Stimulated activated CD4-positive, alpha-beta T cell treated with anti-CD3 and anti-CD28 coated beads, Interleukin-4, amount 100 ng/mL, for 4 hours (primary cell): ENCODE measurements around the gene TFPI.
"Not testable (repeated sequence)": the region's sequence is repeated elsewhere in the genome, so short reads cannot be mapped to it uniquely, and the experiment has no call there.

Experiments used
- DNase-seq, 2 experiments: peaks; one replicate each; pipeline ENCODE4 v3.0.0-alpha.2; 2020

Gene TFPI

DNA sequence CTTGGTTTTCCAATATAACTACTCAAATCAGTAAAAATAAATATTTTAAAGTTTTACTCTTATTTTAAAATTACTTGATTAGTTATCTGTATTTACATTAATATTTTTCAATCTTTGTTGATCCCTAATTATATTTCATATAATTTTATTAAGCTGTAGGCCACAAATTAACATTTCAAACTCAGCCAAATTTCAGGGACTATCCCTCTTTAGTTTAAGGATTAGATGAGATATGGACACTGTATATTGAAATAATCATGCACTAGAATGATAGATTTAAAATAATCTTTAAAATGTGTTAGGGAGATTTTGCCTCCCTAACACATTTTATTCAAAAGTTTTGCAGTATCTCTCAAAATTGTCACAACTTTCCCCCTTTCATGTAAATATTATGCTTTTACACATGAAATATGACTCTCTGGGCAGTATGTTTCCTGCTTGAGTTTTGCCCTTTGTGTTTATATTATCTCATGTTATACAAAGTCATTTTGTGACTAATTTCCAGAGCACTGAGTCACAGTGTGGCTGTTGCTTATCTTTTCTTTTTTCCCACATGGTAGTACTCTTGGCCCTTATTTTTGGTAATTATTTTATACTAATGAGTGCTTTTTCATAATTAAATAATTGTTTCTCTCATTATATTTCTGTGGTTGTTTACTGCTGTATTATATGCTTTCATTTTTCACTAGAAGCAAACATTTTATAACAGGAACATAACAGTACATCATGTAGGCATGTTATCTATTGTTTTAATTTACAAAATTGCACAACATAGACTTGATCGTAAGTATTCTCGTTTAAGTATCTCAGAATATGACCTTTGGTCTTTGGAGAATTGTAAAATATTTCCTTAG, 1.2 kb downstream of the TFPI start:
- no peak for DNase-seq

DNA sequence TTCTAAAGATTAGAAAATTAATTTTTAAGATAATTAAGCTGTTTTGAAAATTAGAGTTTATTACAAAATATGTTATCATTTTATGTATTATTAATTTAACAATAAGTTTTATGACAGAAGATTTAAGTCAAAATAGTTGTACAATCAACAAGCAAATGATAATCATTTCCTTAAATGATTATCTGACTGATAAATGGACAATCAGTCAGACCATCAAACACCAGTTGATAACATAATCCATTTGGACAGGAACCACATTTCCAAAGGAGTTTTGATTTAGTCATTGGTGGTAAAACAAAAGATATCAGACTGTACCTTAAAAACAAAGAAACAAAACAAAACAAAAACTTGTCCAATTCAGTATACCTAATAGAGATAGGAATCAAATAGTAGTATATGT, 1.9 kb downstream of the TFPI start:
- DNase-seq = no peak

DNA sequence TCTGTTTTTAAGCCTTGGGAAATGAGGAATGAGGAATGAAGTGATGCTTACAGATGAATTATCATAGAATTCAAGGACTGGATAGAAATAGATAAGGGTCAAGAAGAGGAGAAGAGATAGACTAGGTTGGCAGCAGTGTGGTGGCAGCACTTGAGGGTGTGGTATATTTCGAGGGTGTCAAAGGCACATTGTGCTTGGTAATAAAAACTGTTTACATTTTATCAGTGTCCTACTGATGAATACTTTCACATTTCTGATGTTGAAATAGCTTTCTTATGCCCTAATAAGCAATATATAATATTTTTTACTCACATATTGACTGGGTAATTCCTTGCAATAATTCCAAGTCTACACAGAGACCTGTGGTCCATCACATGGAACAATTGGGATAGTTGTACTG, 3.4 kb downstream of the TFPI start:
- DNase-seq = no peak

DNA sequence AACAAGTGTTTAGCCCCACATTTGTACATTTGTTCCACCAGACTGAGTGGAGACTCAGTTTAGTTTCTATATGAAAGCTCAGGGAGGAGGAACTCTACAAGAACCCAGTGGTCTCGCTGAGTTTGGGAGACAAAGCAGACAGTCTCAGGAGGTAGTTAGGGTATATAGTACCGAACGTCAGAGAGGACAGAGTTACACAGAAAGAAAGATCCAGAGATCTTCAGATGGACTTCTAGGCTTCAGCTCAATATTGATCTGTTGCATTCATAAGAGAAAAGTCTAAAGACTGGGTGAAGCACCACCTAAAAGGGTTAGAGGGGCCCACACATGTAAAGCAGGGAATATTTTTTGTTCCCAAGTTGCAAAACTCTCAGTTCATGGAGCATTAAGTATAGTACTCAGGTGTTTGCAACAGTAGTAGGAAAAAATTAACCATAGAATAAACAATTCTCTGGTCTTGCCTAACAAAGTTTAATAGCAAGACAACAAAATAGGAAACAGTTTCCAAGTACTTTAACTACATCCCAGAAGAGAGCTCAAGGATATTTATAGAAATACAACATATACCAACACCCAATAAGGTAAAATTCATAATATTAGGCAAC, 4.2 kb downstream of the TFPI start:
- DNase-seq = no peak

DNA sequence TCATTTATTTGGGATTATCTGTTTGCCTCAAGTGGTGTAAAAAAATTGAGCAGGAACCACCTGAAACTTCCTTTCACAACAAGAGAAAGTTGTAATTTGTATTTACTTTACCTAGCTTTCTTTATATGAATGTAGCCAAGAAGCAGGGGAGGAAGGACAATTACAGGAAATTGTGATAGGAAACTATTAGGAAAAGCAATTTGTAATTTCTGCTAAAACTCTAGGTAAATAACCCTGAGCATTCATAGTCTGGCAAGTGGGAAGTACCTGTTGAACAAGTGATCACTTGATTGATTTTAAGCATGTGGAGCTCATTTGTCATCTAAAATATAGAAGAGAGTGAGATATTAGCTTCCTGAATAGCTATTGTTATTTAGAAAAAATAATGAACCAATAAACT, 5.0 kb downstream of the TFPI start:
- DNase-seq = no peak

DNA sequence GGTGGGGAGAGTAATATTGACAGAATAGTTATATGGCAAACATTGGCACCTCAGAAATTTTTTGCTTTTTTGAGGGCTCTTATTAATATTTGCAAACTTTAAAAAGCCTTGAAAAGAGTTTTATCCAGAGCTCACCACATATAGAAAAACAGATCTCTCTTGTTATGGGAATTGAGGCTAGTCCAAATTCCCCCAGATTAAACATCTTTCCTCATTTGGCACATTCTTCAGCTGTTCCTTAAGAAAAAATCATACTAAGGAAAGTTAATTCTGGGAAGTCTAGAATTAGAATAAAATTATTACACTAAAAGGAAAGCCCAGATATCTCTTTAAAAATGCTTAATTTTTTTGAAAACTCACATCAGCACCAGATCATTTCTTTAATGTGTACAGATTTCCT, 5.6 kb downstream of the TFPI start:
- DNase-seq = no peak

DNA sequence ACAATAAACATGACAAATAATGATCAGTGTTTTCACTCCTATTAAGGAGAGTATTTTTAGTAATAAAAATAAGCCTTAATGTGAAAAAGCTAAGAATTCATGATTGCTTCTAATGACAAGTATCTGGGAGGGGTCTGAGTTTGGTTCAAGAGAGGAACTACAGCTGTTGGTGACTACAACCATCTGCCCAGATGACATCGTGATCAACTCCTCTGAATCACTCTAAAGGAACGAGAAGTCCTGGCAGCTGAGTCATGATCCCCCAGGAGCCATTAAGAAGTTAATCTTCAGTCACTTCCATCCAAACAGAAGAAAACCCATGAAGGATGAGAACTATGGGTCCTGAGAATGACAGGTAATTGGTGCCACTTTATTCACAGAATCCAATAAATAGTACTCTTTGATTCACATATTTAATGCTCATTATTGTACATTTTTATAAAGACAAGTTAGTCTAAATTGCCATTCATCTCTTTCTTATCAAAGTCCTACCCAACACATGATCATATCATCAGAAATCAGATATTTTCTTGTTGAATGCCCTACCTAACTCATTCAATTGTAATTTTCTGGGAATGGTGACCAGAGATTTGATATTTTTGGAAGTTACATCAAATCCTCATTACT, 6.8 kb downstream of the TFPI start:
- no peak for DNase-seq

DNA sequence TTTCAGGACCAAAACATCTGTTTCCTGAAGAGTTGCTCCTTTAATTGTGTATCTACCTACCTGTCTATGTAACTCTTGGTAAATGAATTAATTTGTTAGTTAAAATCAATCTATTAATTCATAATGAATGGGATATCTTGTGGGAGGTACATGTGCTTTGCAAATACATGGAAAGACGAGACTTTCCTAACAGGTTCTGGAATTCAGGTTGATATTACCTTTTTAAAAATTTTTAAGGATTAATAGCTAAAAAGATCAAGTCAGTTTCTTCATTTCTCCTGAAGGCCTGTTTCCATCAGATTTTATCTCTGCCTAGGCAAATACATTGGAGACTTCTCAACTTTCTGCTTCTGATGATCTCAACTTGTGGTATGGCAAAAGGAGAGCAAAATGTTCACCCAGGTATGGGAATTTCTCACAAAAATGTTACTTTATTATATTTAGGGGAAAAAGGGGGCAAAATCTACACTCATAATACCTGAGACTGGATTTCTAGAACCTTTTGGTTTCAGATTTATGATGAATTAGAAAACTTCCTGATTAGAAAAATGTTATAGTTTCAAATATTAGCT, 7.4 kb downstream of the TFPI start:
- no peak for DNase-seq

DNA sequence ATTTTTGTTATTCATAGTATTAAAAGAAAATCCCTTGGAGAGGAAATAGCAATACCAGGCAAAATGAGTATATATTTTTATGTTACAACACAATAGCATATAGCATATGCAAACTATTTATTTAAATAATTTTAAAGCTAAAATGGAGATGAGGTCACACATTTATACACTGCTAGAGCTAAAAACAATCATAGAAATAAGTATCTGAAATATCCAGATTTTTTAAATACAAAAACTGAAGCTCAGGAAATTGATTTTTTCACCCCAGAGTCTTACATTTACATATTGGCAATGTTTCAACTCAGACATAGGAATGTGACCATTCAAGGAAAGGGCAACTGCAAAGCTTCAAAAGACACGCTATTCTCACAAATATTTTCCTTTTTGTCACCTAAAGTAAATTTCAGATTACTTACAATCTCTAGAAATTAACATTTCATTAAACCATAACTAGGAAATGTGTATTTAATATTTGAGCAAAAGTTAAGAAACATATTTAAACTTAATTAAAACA, 8.9 kb downstream of the TFPI start:
- no peak for DNase-seq

DNA sequence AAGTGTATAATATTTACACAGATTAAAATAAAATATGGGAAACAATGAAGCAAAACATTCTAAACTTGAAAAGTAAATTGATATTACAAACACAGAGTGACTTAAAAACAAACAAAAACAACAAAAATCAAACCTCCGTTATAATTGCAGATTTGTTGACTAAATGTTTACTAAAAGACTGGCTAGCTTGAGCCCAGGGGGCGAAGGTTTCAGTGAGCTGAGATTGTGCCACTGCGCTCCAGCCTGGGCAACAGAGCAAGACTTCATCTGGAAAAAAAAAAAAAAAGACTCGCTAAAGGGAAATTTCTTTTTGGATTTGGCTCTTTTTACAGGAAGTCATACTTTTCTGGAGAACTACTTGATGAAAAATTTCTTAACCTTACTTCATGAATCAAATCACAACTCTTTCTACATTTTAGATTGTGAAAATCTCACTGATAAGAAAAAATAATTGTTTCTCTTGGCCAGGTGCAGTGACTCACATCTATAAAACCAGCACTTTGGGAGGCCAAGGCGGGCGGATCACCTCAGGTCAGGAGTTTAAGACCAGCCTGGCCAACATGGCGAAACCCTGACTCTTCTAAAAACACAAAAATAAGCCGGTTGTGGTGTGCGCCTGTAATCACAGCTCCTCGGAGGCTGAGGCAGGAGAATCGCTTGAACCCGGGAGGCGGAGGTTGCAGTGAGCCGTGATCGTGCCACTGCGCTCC, 9.7 kb downstream of the TFPI start:
- DNase-seq = no peak

DNA sequence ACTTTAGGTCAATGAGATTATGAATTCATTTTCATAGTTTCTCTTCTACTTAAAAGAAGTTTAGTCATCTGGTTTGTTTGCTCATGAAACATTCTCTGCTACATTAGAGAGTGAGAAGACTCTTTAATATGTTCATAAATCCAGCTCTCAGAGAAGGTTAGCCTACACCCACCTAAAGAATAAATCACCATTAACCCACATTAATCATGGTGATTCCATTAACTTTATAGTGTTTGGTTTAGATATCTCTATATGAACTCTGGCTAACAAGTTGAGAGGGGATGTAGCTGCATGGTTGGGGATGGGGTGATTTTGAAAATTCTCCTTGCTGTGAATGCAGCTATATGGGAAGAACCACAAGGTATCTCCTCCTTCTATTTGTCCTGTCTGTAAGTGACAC, 10.7 kb downstream of the TFPI start:
- no peak for DNase-seq

DNA sequence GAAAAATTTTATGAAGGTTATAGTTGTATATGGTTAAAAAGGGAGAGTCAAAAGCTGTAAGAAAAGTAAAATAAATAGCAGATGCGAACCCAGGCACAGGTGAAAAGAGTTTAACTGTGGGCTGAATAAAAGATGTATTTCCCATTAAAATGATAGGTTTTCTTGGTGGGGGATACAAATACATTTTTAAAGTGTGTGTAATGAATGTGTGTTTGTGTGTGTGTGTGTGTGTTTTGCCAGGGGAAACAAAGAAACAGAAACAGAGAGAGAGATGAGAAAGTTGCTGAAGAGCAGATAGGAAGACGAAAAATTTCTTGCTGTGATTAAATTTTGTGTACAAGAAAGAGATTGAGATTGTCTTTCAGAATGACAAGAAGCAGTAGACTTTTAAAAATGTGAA, 12.1 kb downstream of the TFPI start:
- DNase-seq = no peak

DNA sequence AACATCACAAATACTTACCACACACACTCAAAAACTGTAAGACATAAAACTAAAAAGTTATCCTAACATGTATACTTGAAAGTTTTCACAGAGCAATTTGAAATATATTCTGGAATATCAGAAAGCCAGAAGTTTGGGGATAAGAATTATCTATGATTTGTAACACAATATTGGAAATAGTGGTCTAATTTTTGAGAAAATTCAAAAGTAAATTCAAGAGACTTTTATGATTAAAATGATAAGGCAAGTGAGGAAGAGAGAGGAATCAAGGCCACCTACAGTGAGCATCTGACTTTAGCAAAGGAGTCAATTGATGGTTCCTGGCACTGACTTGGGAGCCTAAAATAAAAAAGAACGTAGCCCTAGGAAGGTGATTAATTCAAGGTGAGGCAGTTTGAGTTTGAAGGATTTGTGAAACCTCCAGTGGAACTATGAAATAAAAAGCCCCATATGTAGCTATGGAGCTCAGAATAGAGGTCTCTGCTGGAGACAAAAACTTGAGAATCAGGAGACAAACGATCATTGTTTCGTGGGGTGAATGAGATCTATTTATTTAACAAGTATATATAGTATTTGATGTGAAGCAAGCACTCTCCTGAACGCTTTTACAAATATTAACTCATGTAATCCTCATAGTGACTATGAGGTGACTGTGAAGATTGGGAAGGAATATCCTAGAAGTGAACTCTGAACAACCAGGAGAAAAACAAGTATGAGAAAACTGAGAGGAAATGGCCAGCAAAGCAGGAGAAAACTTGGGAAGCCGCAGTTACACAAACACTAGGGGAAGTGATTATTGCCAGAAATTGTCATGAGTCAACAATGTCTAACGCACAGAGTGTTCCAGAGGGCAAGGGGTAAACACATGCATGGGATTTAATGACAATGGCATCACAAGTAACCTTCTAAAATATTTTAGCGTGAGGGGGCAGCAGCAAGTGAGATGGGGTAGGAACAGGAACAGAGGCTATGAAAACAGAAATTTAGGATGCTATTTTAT, 12.8 kb downstream of the TFPI start:
- DNase-seq = no peak

DNA sequence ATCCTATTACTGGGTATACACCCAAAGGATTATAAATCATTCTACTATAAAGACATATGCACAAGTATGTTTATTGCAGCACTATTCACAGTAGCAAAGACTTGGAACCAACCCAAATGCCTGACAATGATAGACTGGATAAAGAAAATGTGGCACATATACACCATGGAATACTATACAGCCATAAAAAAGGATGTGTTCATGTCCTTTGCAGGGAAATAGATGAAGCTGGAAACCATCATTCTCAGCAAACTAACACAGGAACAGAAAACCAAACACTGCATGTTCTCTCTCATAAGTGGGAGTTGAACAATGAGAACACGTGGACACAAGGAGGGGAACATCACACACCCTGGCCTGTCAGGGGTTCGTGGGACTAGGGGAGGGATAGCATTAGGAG, 16.0 kb downstream of the TFPI start:
- not testable (repeated sequence) for DNase-seq

DNA sequence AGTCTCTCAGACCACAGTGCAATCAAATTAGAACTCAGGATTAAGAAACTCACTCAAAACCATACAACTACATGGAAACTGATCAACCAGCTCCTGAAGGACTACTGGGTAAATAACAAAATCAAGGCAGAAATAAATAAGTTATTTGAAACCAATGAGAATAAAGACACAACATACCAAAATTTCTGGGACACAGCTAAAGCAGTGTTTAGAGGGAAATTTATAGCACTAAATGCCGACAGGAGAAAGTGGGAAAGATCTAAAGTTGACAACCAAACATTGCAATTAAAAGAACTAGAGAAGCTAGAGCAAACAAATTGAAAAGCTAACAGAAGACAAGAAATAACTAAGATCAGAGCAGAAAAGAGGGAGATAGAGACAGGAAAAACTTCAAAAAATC, 18.9 kb downstream of the TFPI start:
- not testable (repeated sequence) for DNase-seq

DNA sequence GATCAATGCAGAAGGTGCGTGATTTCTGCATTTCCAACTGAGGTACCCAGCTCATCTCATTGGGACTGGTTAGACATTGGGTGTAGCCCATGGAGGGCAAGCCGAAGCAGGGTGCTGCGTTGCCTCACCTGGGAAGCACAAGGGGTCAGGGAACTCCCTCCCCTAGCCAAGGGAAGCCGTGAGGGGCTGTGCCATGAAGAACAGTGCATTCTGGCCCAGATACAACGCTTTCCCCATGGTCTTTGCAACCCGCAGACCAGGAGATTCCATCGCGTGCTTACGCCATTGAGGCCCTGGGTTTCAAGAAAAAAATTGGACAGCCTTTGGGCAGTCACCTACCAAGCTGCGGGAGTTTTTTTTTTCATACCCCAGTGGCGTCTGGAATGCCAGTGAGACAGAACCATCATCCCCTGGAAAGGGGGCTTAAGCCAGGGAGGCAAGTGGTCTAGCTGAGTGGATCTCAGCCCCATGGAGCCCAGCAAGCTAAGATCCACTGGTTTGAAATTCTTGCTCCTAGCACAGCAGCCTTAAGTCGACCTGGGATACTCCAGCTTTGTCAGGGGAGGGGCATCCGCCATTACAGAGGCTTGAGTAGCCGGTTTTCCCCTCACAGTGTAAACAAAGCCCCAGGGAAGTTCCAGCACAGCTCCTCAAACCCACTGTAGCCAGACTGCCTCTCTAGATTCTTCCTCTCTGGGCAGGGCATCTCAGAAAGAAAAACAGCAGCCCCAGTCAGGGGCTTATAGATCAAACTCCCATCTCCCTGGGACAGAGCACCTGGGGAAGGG, 21.7 kb downstream of the TFPI start:
- DNase-seq = no peak

DNA sequence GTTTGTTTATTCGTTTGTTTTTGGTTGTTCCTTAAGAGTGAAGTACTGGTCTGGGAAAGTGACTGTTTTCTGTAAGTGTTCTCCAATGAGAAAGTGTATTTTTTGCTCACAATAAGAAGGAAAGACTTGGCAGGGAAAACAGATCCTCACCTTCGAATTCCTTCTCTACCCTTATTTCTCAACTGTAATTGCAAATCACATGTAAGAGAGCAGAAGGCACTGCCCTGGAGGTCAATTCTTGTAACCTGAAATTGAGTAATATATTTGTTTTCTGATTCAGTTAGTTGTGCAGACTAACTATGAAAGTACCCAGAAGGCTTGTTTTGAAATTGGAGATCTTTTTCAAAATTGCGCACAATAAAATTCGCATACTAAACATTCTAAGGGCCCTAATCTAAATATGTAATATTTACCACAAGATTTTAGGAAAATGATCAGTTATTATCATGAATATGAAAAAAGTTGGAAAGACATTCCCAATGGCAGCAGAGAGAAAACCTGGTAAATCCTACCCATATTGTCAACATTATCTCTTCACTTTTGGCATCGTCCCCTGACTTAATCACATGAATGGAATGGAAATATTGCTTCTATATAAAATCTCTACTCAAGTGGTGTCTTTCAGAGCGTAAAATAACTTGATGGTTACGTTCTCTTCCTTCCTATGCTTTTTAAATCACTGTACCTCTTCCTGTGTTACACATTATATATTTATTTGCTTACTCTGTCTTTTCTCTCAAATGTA, 24.1 kb downstream of the TFPI start:
- no peak for DNase-seq

DNA sequence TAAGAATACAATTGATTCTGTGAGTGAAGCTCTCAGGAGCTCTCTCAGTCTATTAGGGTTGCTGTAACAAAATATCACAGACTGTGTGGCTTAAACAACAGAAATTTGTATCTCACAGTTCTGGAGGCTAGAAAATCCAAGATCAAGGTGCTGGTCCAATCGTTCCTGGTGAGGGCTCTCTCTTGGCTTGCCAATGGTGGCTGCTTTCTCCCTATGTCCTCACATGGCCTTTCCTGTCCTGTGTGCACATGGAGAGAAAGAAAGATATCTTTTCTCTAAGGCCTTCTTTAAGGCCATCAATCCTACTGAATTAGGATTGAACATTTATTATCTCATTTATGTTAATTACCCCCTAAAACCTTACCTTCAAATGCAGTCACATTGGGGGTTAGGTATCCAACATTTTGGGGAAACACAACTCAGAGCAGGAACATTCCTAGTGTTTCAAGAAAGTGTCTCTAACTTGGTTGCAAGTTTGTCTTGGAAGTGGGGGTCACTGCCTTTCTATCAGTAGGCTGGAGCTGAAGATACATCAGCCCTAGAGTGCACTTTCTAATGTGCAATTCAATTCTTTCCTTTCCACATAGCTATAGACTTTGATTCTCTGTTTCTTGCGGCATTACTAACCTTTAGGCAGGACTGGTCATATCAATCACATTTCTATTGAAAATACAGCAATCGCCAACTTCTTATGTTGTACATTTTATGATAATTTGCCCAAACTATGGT, 24.8 kb downstream of the TFPI start:
- no peak for DNase-seq

DNA sequence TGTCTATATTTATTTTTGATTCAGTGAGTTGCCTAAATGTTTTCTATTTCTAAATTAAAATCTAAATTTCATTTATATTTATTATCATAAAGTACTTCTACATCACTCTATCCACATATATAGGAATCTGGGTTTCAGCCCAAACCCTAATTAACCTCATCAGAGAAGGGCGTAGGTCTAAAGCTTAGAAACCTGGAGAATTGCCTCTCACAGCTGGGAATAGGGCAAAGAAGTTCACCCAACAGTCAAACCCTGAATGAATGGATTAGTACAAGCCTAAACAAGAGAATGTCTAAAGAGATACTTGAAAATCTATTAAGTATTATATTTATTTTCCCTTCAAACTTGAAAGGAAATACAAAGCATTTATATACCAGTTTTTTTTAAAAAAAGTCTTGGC, 26.2 kb downstream of the TFPI start:
- no peak for DNase-seq
